Ecto neural progenitor cell (in vitro differentiated cells): ENCODE measurements around the gene ANKK1.

Source experiments
- DNase-seq: peaks from one replicate; pipeline ENCODE4 v3.0.0-alpha.2; 2018; ENCODE audit warnings: low spot score

ANKK1 gene

GRCh38 chr11:113378692-113379091, 8.9 kb upstream of the ANKK1 start:
- DNase-seq, result no peak

GRCh38 chr11:113382121-113382520, 5.5 kb upstream of the ANKK1 start:
- DNase-seq, result no peak

- DNase-seq, result no peak
These were observed 3.0 kb upstream of the ANKK1 start for GRCh38 chr11:113384551-113384950.

GRCh38 chr11:113385749-113386148, 1.8 kb upstream of the ANKK1 start:
- no peak for DNase-seq

- no peak for DNase-seq
These were observed 713 bp upstream of the ANKK1 start for GRCh38 chr11:113386866-113387265.

- no peak for DNase-seq
These were observed 1.7 kb downstream of the ANKK1 start for GRCh38 chr11:113389272-113389671.

- no peak for DNase-seq
These were observed 4.8 kb downstream of the ANKK1 start for GRCh38 chr11:113392236-113392921.

GRCh38 chr11:113393501-113393985, 6.0 kb downstream of the ANKK1 start:
- DNase-seq, result no peak

GRCh38 chr11:113394919-113395318, 7.3 kb downstream of the ANKK1 start:
- DNase-seq, result no peak

- no peak for DNase-seq
These were observed 8.3 kb downstream of the ANKK1 start for GRCh38 chr11:113395782-113396336.

- DNase-seq, result no peak
These were observed 9.1 kb downstream of the ANKK1 start for GRCh38 chr11:113396690-113397089.

GRCh38 chr11:113397212-113397611, 9.6 kb downstream of the ANKK1 start:
- DNase-seq, result no peak

GRCh38 chr11:113397821-113398220, 10.2 kb downstream of the ANKK1 start:
- no peak for DNase-seq

- DNase-seq, result no peak
These were observed 11.3 kb downstream of the ANKK1 start for GRCh38 chr11:113398669-113399430.

- no peak for DNase-seq
These were observed 13.2 kb downstream of the ANKK1 start for GRCh38 chr11:113400631-113401230.

GRCh38 chr11:113401718-113402117, 14.1 kb downstream of the ANKK1 start:
- no peak for DNase-seq

GRCh38 chr11:113404859-113405430, 17.4 kb downstream of the ANKK1 start:
- no peak for DNase-seq

GRCh38 chr11:113405724-113406478, 18.3 kb downstream of the ANKK1 start:
- DNase-seq, result no peak

- no peak for DNase-seq
These were observed 19.6 kb downstream of the ANKK1 start for GRCh38 chr11:113407163-113407562.

- no peak for DNase-seq
These were observed 20.6 kb downstream of the ANKK1 start for GRCh38 chr11:113408206-113408605.

GRCh38 chr11:113408887-113409286, 21.3 kb downstream of the ANKK1 start:
- no peak for DNase-seq

- DNase-seq, result no peak
These were observed 21.9 kb downstream of the ANKK1 start for GRCh38 chr11:113409526-113409925.
